ENCODE measurements around the gene NRCAM.
"Not testable (repeated sequence)": the region's sequence is repeated elsewhere in the genome, so short reads cannot be mapped to it uniquely, and the experiment has no call there.

NRCAM gene

GRCh38 chr7:108455998-108456677, at the start of gene NRCAM:
NRCAM (minus strand) TSS chr7:108456436; CDS start chr7:108240064, 216,372 bp downstream.
- DNase-seq: peak; percentile 44

- not testable (repeated sequence) for DNase-seq
Observed at GRCh38 chr7:108504576-108504975, 48.3 kb upstream of the NRCAM start.

- no peak for DNase-seq
Observed at GRCh38 chr7:108503112-108504026, 47.1 kb upstream of the NRCAM start.

GRCh38 chr7:108499566-108499965, 43.3 kb upstream of the NRCAM start:
- DNase-seq: no peak

GRCh38 chr7:108498481-108498880, 42.2 kb upstream of the NRCAM start:
- no peak for DNase-seq

GRCh38 chr7:108497082-108497725, 41.0 kb upstream of the NRCAM start:
- DNase-seq: peak; percentile 11

- DNase-seq: no peak
Observed at GRCh38 chr7:108492742-108493141, 36.5 kb upstream of the NRCAM start.

- no peak for DNase-seq
Observed at GRCh38 chr7:108488768-108489538, 32.7 kb upstream of the NRCAM start.

GRCh38 chr7:108487646-108488045, 31.4 kb upstream of the NRCAM start:
- DNase-seq: no peak

- no peak for DNase-seq
Observed at GRCh38 chr7:108486291-108486966, 30.2 kb upstream of the NRCAM start.

- DNase-seq: no peak
Observed at GRCh38 chr7:108484137-108484536, 27.9 kb upstream of the NRCAM start.

GRCh38 chr7:108480311-108480710, 24.1 kb upstream of the NRCAM start:
- no peak for DNase-seq

- DNase-seq: no peak
Observed at GRCh38 chr7:108479751-108480150, 23.5 kb upstream of the NRCAM start.

GRCh38 chr7:108479118-108479517, 22.9 kb upstream of the NRCAM start:
- DNase-seq: no peak

- no peak for DNase-seq
Observed at GRCh38 chr7:108468246-108468645, 12.0 kb upstream of the NRCAM start.

- no peak for DNase-seq
Observed at GRCh38 chr7:108467391-108467790, 11.2 kb upstream of the NRCAM start.

- DNase-seq: not testable (repeated sequence)
Observed at GRCh38 chr7:108466322-108466721, 10.1 kb upstream of the NRCAM start.

- DNase-seq: no peak
Observed at GRCh38 chr7:108464743-108465142, 8.5 kb upstream of the NRCAM start.

GRCh38 chr7:108463613-108464012, 7.4 kb upstream of the NRCAM start:
- no peak for DNase-seq

GRCh38 chr7:108461840-108462239, 5.6 kb upstream of the NRCAM start:
- no peak for DNase-seq

- DNase-seq: no peak
Observed at GRCh38 chr7:108460964-108461363, 4.7 kb upstream of the NRCAM start.

GRCh38 chr7:108459922-108460551, 3.8 kb upstream of the NRCAM start:
- no peak for DNase-seq
